Hematopoietic multipotent progenitor cell treated with erythropoietin and hydrocortisone succinate and interleukin-3 and kit ligand, for 4 days (in vitro differentiated cells): Measurements from ENCODE around the gene TMEM163.
"Not testable (repeated sequence)": the region's sequence is repeated elsewhere in the genome, so short reads cannot be mapped to it uniquely, and the experiment has no call there.

Experiments
- DNase-seq: peaks from one replicate; pipeline ENCODE4 v3.0.0-alpha.2; 2015

Gene TMEM163

GRCh38 chr2:134512734-134513464 lies 205.9 kb downstream of the TMEM163 start:
- DNase-seq = no peak

GRCh38 chr2:134508391-134508790 lies 210.4 kb downstream of the TMEM163 start:
- DNase-seq = no peak

GRCh38 chr2:134507697-134508096 lies 211.1 kb downstream of the TMEM163 start:
- no peak for DNase-seq

- not testable (repeated sequence) for DNase-seq
Measured at GRCh38 chr2:134507159-134507558, 211.6 kb downstream of the TMEM163 start.

GRCh38 chr2:134505446-134505845 lies 213.4 kb downstream of the TMEM163 start:
- DNase-seq = no peak

- DNase-seq = no peak
Measured at GRCh38 chr2:134504586-134505336, 214.0 kb downstream of the TMEM163 start.

- DNase-seq = no peak
Measured at GRCh38 chr2:134502104-134502503, 216.7 kb downstream of the TMEM163 start.

GRCh38 chr2:134501476-134502091 lies 217.2 kb downstream of the TMEM163 start:
- no peak for DNase-seq

GRCh38 chr2:134500211-134500935 lies 218.4 kb downstream of the TMEM163 start:
- no peak for DNase-seq

GRCh38 chr2:134499307-134499926 lies 219.4 kb downstream of the TMEM163 start:
- DNase-seq = no peak

GRCh38 chr2:134498654-134499053 lies 220.1 kb downstream of the TMEM163 start:
- DNase-seq = no peak

GRCh38 chr2:134493797-134494196 lies 225.0 kb downstream of the TMEM163 start:
- DNase-seq = no peak

- peak; percentile 40 for DNase-seq
Measured at GRCh38 chr2:134491771-134492441, 226.9 kb downstream of the TMEM163 start.

GRCh38 chr2:134491022-134491421 lies 227.8 kb downstream of the TMEM163 start:
- no peak for DNase-seq

- DNase-seq = no peak
Measured at GRCh38 chr2:134490559-134490958, 228.2 kb downstream of the TMEM163 start.

- DNase-seq = peak; percentile 15
Measured at GRCh38 chr2:134489732-134490384, 228.9 kb downstream of the TMEM163 start.

GRCh38 chr2:134482766-134483340 lies 235.9 kb downstream of the TMEM163 start:
- DNase-seq = no peak

- no peak for DNase-seq
Measured at GRCh38 chr2:134482131-134482723, 236.6 kb downstream of the TMEM163 start.

GRCh38 chr2:134479696-134480330 lies 239.0 kb downstream of the TMEM163 start:
- no peak for DNase-seq

GRCh38 chr2:134476982-134477381 lies 241.8 kb downstream of the TMEM163 start:
- DNase-seq = not testable (repeated sequence)
